T1000 (cell line): Measurements from ENCODE around the gene KCNJ15.
"Not testable (repeated sequence)": the region's sequence is repeated elsewhere in the genome, so short reads cannot be mapped to it uniquely, and the experiment has no call there.

ENCODE experiments used
- DNase-seq: peaks from one replicate; lab custom pipeline; 2025; ENCODE audit warnings: mixed read lengths; lab: John Stamatoyannopoulos, UW

The KCNJ15 gene

DNA sequence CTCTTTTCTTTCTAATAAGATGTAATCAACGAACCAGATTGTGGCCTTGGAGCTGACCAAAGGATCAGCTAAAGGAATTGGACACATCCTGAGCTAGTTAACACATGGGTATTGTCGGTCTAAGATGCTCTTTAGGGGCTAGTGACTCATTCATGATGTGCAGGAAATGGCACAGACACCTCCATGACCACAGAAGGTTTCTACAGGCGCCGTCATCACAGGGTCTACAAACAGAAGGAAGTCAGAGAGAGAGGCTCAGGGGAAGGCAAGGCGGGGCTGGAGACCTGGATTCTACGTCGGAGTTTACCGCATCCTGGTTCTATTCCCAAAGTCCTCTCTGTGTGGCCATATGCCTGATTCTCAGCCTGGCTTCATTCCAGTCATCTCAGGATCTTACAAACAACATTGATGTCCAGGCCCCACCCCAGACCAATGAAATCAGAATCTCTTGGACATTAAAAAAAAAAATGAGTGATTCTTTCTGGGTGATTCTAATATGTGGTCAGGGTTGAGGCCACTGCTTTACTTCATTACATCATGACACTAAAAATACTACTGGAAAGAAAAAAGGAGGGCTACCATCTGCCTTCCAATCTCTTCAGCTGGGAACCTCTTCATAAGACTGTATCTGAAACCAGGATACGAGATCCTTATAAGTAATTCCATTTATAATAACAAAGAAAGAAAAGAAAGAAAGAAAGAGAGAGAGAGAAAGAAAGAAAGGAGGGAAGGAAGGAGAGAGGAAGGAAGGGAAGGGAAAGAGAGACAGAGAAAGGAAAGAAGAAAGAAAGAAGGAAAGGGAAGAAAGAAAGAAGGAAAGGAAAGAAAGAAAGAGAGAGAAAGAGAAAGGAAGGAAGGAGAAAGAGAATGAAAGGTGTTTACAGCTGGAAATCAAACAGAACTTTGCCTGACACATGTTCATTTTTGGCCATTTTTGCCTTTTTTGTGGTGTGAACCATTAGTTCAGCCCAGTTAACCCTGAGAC, 11.6 kb upstream of the KCNJ15 start:
- peak; percentile 49 for DNase-seq

DNA sequence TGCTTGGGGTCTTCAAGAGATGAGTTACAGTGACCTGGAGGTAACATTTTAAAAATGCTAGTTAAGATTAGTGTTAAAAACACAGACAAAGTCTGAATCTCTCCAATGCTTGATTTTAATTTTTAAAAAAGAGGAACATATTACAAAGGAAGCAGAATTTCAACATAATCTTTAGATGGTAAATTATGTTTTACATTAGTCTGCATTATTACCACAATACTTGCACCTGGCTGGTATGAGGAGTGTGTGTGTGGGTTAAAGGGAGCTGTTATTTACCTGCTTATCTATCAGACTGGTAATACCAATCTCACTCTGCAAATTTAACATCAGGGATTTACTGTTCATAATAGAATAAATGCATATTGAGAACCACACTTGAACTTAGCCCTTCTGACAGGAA, 10.3 kb upstream of the KCNJ15 start:
- DNase-seq = no peak

DNA sequence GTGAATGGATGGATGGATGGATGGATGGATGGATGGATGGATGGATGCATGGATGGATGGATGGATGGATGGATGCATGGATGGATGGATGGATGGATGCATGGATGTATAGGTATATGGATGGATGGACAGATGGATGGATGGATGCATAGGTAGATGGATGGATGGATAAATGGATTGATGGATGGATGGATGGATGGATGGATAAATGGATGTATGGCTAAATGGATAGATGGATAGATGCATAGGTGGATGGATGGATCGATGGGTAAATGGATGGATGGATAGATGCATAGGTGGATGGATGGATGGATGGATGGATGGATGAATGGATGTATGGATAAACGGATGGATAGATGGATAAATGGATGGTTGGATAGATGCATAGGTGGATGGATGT, 9.7 kb upstream of the KCNJ15 start:
- not testable (repeated sequence) for DNase-seq

DNA sequence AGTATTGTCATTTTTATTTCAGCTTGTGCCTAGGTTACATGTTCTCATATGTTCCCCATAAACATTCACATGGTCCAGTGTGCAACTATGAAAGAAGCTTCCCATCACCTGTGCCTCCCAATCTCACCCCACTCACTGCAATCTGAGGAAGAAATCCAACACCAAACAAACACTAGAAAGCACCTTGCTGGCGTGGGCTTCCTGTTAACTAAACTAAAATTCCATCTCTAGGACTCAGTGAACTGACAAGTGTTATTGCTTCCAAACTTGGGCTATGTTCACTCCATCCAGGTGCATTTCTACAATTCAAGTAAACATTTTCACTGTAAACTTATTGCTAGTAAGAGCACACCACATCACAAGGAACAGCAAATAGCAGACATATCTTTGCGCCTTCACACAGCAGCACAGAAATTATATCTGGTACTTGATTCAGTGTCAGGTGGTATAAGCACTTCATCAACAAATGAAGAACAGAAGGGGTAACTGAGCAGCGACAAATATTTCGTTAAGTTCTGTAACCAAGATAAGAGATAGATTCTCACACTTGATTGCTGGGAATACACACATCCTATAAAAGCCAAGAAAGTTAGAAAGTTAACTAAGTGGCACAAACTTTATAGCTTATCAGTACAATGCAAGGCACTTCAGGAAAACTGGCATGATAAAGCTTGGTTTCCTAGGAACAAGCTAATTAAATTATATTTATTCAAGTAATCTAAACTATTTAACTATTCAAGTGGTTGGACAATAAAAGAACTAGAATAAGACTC, 8.9 kb upstream of the KCNJ15 start:
- DNase-seq = no peak

DNA sequence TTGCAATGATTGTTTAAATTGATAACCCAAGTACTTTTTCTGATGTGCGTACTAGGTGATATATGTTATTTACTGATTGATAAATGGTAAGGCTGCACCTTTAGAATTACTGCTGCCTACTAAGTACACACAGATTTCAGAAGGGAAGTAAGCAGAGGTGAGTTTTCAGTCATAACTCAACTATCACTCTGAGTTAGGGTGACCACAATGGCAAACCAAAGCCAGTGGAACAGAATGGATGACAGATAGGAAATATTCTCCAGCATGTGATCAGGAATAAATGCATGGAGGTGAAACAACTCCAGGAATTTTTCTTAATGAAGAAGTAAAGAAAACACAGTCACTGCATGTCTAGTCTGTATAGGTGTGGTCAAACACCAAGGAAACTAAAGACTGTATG, 7.5 kb upstream of the KCNJ15 start:
- DNase-seq = no peak

DNA sequence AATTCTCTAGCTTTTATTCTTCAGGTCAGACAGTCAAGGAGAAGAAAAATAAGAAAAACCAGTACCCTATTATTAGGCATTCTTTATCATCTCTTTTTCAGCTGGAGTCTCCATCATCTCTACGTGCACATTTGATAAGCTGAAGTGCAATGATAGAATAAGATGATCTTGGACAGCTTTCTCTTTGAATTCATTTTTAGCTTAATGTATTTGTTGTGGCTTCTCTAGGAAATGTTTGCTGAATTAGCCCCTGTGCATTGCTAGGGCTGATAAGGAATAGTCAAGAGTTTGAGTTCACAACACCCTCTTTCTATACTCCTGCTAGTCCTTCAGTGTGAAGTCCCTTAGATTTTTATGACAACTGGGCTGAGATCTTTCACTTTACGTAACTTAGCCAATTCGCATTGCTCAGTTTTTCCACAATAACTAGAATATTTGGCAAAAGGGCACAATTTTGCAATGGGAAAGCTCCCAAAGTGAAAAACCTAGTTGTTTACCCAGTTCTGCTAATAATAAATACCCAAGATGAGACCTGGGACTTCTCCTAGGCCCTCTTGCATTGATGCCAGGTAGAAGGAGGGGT, 7.0 kb upstream of the KCNJ15 start:
- no peak for DNase-seq

DNA sequence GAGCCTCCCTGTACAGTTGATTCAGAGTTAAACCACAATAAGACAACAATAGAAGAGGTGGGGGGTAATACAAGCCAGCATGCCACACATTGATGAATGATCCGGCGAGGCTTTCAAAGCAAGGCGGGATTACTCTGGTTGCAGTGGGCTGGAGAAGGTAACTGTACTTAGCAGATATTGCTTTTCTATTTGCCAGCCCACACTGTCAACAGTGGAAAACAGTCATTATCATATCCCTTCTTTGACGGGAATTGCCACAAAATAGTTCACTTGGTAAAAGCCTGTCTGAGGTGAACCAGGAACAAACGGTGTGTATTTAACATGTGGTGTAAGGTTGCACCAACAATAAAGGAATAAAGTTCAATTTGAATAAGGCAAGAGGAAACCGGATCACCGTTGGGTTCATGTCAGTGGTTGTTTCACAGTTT, 5.8 kb upstream of the KCNJ15 start:
- no peak for DNase-seq

DNA sequence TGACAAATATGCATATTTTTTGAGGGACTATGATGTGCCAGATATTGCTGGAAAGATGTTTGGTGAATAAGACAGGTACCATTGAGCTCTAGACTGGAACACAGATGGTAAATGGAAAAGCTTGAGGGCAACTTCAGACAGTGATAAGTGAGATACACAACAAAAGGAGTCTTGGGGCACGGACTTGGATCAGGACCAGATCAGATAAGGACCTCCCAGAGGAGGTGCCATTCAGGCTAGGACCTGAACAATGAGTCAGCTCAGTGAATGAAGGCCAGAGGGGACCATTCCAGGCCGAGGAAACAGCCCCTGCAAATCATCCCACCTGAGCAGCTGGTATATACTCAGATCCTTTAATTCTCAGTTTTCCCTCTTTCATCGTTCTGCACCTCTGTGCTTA, 1.8 kb upstream of the KCNJ15 start:
- DNase-seq = no peak

DNA sequence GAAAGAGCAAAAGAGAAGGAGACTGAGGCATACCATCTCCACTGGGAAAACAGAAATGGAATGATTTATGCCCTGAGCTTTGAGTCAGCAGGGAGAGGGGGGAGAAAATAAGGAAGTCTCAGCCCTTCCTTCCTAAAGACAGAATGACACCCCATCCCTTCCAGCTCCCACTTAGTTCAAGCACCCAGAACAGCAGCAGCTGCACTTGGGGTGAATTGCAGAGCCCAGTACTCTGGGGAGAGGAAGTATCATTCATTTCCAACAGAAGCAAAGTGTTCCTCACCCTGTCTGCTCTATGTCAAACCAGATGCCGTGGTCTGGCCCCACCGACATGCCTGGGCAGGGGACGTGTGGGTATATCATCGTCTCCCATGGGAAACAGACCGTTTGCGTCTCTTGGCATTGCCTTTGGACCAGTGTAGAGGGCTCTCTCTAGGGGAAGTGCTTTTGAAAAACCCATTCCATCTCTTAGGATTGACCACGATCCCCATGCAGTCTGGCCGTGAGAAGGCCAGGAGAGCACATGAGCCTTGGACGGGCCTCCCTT, 1.1 kb upstream of the KCNJ15 start:
- DNase-seq = no peak

DNA sequence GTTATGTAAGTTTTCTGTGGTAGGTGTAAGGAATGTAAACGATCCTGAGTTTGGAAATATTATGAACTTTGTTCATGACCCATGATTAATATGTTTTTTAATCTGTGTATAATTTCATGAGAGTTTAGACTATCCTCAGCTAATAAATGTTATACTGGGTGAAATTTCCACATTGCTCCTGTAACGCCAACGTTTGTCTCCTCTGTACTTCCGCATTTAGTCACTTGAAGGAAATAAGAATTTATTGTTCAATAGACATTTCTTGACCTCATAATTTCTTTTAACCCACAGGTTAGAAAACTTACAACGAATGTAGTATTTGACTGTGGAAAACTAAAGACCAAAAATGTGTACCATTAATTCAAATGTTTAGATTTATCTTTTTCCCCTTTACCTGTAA, 876 bp downstream of the KCNJ15 start:
- DNase-seq = no peak

DNA sequence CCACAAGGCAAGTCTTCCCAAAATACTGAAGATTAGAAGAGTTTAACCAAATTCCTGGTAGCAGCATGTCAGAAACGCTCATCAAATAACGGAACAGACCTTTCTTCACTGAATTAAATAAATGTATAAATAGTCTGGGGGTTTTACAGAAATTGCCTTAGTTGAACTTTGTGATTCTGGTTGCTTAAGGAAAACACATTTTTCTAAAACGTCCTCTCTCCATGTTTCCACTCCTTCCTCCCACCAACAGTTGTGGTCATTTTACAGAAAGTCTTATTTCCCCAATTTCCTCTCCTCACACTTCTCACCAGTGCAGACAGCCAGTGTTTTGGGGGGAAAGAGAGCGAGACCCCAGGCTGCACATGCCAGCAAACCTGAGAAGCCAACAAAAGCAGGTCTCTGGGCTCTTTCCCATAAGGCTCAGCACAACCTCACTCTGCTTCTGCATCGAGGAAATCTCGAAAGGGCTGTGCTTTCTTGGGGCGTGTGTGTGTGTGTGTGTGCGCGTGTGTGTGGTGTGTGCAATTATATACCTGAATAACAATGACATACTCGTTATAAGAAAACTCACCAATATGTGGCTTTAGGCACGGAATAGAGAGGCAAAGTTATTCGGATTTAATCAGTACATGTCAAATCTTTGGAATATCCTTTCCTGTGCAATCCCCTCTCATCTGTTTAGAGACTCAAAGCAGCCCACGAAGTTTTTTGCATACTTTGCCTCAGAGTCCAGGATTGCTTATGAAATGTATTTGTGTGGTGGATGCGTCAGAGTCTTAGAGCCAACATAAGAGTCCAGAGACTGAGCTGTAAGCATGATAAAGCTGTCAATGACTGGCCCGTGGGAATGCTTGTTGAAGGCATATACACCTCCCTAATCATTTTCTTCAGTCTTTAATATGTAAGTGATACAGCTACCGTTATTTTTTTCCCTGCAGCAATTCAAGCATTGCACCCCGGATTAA, 2.0 kb downstream of the KCNJ15 start:
- DNase-seq = no peak

DNA sequence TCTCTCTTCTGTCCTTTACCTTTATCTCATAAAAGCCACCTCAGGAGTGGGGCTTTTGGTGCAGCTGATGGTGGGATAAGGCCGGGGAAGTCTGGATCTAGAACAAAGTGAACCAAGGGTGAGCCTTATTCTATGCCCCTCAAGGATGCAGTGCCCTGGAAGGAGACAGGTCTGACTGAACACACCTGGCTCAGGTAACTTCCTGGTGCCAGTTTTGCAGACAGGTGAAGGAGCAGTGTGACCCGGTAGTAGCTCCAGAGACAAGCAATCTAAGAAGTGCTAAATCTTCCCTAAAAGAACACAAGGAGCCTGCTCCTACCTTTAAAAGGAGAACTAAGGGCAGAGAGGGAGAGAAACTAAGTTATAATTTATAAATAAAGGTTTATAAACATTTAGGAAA, 2.9 kb downstream of the KCNJ15 start:
- no peak for DNase-seq

DNA sequence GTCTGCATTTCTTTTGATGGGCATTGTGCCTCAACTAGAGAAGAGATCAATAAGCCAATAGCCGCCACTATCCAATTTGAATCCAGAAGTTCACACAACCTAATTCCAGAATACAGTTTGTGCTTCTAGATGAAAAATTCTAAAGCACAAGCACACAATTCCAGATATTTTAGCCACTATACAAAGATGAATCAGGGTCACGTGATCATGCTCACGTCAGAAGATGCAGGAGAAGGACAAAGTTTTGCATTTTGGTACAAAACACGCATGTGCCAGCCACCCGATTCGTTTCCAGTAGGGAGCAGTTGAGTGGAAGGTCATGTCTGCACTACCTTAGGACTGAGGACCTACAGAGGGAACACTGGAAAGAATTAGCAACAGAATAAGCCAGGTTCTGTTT, 3.6 kb downstream of the KCNJ15 start:
- no peak for DNase-seq

DNA sequence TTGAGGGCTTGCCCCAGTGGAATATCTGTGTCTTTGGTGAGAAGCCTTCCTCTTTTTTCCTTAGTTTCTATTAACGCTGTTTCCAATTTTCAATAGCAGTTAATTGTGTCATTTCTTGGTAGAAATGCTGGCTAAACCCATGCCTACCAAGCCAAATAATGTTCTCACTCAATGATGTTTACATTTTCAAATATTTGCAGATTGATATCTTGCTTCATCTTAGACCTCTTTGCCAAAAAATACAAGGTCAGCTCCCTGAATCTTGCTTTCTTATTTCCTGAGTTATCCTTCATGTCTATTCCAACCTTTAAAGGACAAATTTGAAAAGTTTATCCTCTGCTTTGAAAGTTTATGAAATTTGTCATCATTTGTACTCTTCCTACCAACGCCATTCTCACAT, 5.1 kb downstream of the KCNJ15 start:
- no peak for DNase-seq

DNA sequence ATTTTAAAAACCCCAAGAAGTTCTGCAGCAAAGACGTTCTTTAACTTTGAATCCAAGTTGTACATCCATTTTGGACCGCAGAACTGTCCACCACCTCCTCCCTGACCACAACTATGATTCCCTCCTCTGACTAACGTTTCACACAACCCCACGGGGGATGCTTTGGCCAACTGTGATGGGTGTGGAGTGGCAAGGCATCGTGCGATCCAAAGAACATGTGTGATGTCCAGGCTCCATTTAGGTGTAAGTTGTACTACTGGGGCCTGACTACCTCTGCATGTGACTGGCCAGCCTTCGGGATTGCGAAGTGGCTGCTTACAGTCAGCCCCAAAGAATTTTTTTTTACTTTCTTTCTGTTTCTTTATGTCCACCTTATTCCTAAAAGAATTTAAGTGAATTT, 6.7 kb downstream of the KCNJ15 start:
- no peak for DNase-seq

DNA sequence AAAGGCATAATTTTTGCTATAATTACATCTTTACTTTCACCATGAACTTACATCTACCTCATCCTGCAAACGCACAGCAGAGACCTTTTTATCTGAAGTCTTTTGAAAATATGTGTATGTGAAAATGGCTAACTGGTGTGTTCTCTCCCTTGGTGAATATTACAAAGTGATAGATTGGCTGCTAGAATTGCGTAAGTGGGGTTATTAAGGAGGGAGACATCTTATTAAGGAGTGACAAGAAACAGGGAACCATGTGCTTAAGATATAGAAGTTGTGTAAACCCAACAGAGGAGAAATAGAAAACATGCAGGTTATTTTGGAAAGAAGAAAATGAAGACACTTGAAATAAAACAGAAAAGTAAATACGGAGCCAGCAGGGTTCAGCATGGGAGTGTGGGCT, 7.8 kb downstream of the KCNJ15 start:
- no peak for DNase-seq

DNA sequence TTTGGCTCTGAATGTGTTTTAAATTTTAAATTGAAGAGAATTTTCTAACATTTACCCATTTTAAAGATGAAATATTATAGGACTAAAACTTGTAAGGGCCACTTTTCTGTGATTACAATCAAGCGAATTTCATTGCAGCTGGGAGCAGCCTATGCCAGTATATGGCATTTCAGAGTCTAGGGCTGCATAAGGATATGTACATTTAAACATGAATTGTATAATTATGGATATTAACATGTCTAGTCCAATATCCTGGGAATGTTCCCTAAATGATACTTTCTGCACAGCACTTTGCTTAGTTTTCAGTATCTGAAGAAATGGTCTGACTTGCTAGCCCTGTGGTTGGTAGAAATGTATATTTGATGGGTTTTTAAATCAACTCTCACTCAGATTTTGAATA, 8.4 kb downstream of the KCNJ15 start:
- no peak for DNase-seq

DNA sequence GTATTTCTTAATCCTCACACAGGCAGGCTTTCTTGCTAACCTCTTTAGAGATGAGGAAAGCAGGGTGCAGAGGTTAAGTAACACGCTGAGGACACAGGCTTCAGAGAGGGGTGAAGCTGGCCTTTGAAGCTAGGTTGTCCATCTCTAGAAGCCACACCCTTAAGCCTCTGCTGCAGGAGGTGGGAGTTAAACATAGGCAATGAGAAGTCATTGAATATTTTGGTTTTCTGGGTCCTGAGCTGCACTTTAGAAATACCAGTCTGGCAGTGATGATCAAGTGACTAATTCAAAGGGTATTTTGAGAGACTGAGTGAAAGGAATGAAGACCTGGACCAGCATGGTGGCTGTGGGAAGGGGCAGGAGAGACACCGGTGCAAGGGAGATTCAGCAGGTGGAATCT, 9.9 kb downstream of the KCNJ15 start:
- no peak for DNase-seq

DNA sequence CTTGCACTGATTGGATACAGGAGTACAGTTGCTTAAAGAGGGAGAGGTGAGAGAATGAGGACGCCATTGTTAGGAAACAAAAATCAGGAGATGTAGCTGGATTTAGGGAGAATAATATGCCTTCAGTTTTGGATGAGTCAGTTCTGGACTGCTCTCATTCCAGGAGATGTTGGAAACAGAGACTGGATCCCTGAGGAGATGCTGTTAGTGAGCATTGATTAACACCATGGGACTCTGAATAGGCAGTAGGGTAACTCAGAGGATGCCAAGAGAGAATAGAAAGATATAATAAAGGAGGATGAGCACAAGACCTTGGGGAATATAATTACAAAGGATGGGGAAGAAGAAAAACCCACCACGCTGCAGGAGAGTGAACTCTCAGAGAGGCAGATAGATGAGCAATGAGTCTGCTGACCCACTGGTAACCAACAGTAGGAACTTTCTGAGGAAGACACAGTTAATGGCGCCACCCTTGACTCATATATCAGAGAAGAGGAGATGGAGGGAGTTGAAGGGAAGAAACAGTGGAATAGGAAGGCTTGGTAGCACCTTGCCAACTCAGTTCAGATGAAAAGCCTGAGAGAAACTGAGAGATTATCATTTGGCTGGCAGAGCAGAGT, 10.5 kb downstream of the KCNJ15 start:
- no peak for DNase-seq

DNA sequence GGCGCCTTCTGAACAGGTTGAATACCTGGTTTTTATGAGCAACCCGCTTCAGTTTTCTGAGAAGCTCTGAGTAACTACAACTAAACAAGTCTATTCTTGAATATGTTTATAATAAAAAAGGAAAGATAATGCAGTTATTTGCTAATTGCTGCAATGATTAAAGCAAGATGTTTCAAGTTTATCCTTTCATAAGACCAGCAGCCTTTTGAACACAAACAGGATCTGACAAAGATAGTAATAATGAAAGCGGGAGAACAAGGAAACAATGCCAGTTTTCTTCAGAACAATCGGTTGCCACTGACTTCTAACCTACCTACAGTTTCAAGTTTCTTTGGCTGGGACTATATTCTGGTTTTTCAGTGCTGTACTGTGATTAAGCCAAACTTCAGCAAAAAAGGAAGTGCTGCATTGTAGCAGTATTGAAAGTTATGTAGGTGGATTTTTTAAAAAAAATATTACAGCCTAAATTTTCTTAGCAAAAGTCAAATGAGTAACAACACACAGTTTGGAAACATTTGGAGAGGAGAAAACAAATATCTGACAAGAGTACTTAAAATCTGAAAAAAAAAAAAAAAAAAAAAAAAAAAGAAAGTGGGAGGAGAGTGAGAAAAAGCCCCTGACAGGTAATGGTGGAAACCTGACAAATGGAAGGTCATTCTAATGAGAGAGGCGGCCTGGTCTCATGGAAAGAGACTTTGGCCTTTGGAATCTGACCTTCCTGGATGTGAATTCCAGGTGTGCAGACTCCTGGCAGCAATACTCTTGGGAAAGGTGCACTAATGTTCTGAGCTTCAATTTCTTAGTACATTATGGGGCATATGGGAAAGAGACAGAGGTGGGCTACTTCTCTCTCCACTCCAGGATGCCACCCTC, 11.4 kb downstream of the KCNJ15 start:
- DNase-seq = no peak
